ENCODE measurements around the gene SLC22A7.
"Not testable (repeated sequence)": the region's sequence is repeated elsewhere in the genome, so short reads cannot be mapped to it uniquely, and the experiment has no call there.

The SLC22A7 gene

DNA sequence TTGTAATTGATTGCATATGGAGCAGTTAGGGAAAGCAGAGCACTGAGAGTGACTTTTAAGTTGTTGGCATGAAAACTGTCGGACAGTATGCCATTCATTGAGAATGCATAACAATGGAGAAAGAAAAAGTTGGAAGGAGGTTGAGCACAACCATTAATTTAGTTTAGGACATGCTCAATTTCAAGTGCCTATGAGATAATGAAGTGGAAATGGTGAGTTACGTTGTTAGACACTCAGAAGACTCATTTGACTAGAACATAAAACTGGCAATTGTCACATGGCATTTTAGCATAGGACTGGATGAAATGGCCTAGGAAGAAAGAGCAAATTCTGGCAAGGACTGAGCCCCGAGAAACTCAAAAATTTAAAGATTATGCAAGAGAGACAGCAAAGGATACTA lies 49.4 kb downstream of the SLC22A7 start:
- no peak for DNase-seq

DNA sequence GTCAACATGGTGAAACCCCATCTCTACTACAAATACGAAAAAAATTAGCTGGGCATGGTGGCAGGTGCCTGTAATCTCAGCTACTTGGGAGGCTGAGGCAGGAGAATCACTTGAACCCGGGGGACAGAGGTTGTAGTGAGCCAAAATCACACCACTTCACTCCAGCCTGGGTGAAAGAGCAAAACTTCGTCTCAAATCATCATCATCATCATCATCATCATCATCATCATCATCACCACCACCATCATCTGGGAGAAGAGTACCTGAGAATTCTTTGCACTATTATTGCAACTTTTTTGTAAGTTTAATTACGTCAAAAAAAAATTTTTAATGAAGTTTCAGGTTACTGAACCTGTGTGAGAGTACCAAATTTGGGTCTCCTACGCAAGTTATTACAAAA lies 53.9 kb downstream of the SLC22A7 start:
- not testable (repeated sequence) for DNase-seq

All from NCI-H2029 treated with DMSO at 0.1 percent for 48 hours (cell line).